KMS-11 (cell line): ENCODE measurements around the gene FTCD.

Experiments used
- H2AFZ ChIP-seq: fragments of 200-600 bp; sonication (generic); 2 replicates; pipeline ENCODE4 v1.6.1; 2016; ENCODE audit warnings: antibody characterized with exemption, mixed run types, low read depth
- H3K27ac ChIP-seq: fragments of 200-600 bp; sonication (generic); 2 replicates; pipeline ENCODE4 v1.6.1; 2016; ENCODE audit warnings: mild to moderate bottlenecking, mixed run types
- H3K27me3 ChIP-seq: fragments of 200-600 bp; sonication (generic); 2 replicates; pipeline ENCODE4 v1.6.1; 2017; ENCODE audit warnings: mild to moderate bottlenecking, low read depth, mixed run types, moderate library complexity; ENCODE audit not compliant: insufficient read depth
- H3K36me3 ChIP-seq: fragments of 200-600 bp; sonication (generic); 2 replicates; pipeline ENCODE4 v1.6.1; 2017; ENCODE audit warnings: mild to moderate bottlenecking, mixed run types; ENCODE audit not compliant: insufficient read depth
- H3K4me1 ChIP-seq: fragments of 200-600 bp; sonication (generic); 2 replicates; pipeline ENCODE4 v1.6.1; 2016; ENCODE audit warnings: mild to moderate bottlenecking, low read depth, mixed run types; ENCODE audit not compliant: poor library complexity, severe bottlenecking
- H3K4me2 ChIP-seq: fragments of 200-600 bp; sonication (generic); 2 replicates; pipeline ENCODE4 v1.7.0; 2016; ENCODE audit warnings: mild to moderate bottlenecking, mixed run types
- H3K4me3 ChIP-seq: fragments of 200-600 bp; sonication (generic); IDR thresholded peaks from 2 replicates; pipeline ENCODE4 v1.6.1; 2017; ENCODE audit warnings: low read depth, low read length, mixed read lengths; ENCODE audit not compliant: insufficient read depth
- H3K79me2 ChIP-seq: fragments of 200-600 bp; sonication (generic); 2 replicates; pipeline ENCODE4 v1.6.1; 2016; ENCODE audit warnings: low read depth, mixed run types; ENCODE audit not compliant: insufficient read depth
- H3K9ac ChIP-seq: fragments of 200-600 bp; sonication (generic); 2 replicates; pipeline ENCODE4 v1.6.1; 2016; ENCODE audit warnings: mild to moderate bottlenecking, mixed run types
- H4K20me1 ChIP-seq: fragments of 200-600 bp; sonication (generic); 2 replicates; pipeline ENCODE4 v1.6.1; 2016; ENCODE audit warnings: mild to moderate bottlenecking, mixed run types; ENCODE audit not compliant: insufficient read depth
- TF ChIP-seq, protein P1 (sequence below): fragments of 200-600 bp; sonication (generic); conservative IDR thresholded peaks from 2 replicates; pipeline ENCODE4 v1.6.1; 2017; ENCODE audit warnings: low read depth, mild to moderate bottlenecking, antibody characterized with exemption, low read length, moderate library complexity, mixed read lengths

The FTCD gene

GRCh38 chr21:46122758-46123683, 32.4 kb downstream of the FTCD start:
- Histone ChIP-seq H3K27ac (no peak overlapping the region), H3K27me3 (peaks cover 40% of the 10 kb centered on the region), H3K79me2 (no peaks in the 10 kb centered on the region), H3K36me3 (no peaks in the 10 kb centered on the region), H3K4me2 (no peak overlapping the region), H4K20me1 (no peaks in the 10 kb centered on the region), H3K9ac (no peak overlapping the region), H3K4me1 (no peaks in the 10 kb centered on the region), H3K4me3 (no peak overlapping the region), H2AFZ (no peak overlapping the region)
- TF ChIP-seq, protein P1, sequence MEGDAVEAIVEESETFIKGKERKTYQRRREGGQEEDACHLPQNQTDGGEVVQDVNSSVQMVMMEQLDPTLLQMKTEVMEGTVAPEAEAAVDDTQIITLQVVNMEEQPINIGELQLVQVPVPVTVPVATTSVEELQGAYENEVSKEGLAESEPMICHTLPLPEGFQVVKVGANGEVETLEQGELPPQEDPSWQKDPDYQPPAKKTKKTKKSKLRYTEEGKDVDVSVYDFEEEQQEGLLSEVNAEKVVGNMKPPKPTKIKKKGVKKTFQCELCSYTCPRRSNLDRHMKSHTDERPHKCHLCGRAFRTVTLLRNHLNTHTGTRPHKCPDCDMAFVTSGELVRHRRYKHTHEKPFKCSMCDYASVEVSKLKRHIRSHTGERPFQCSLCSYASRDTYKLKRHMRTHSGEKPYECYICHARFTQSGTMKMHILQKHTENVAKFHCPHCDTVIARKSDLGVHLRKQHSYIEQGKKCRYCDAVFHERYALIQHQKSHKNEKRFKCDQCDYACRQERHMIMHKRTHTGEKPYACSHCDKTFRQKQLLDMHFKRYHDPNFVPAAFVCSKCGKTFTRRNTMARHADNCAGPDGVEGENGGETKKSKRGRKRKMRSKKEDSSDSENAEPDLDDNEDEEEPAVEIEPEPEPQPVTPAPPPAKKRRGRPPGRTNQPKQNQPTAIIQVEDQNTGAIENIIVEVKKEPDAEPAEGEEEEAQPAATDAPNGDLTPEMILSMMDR: no peak

DNA sequence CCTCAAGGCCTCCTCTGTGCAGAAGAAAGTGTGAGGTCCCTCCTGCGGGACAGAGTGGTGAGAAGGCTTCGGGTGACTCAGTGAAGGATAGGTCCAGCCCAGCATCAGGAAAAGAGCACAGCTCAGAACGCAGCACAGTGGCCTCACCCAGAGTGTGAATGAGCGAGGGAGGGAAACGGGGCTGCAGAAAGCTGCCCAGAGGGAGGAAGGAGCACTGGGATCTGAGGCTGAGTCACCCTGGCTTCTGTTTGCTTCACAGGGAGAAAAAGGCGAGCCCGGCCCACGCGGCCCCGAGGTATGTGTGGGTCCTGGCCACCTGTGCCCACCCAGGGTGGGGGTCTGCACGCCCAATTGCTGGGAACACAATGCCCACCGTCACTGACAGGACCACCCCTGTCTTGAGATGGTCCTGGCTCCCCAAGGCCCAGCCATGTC, 33.1 kb downstream of the FTCD start:
- TF ChIP-seq, protein P1: no peak
- Histone ChIP-seq H3K9ac (no peak overlapping the region), H3K36me3 (no peaks in the 10 kb centered on the region), H4K20me1 (no peaks in the 10 kb centered on the region), H2AFZ (no peak overlapping the region), H3K79me2 (no peaks in the 10 kb centered on the region), H3K4me3 (no peak overlapping the region), H3K4me1 (no peaks in the 10 kb centered on the region), H3K4me2 (no peak overlapping the region), H3K27me3 (peaks cover 45% of the 10 kb centered on the region), H3K27ac (no peak overlapping the region)

GRCh38 chr21:46121286-46122221, 33.8 kb downstream of the FTCD start:
- H2AFZ ChIP-seq: no peak overlapping the region
- H4K20me1 ChIP-seq: no peaks in the 10 kb centered on the region
- H3K27me3 ChIP-seq: peaks cover 49% of the 10 kb centered on the region
- no peak overlapping the region for H3K4me2 ChIP-seq
- H3K4me1 ChIP-seq: no peaks in the 10 kb centered on the region
- TF ChIP-seq, protein P1: no peak
- no peak overlapping the region for H3K9ac ChIP-seq
- H3K4me3 ChIP-seq: no peak overlapping the region
- no peak overlapping the region for H3K27ac ChIP-seq
- H3K36me3 ChIP-seq: no peaks in the 10 kb centered on the region
- H3K79me2 ChIP-seq: no peaks in the 10 kb centered on the region

GRCh38 chr21:46120301-46121285, 34.8 kb downstream of the FTCD start:
- Histone ChIP-seq H3K27ac (no peak overlapping the region), H3K79me2 (no peaks in the 10 kb centered on the region), H3K9ac (no peak overlapping the region), H2AFZ (no peak overlapping the region), H3K36me3 (no peaks in the 10 kb centered on the region), H4K20me1 (no peaks in the 10 kb centered on the region), H3K4me1 (no peaks in the 10 kb centered on the region), H3K4me2 (no peak overlapping the region), H3K4me3 (no peak overlapping the region), H3K27me3 (peaks cover 58% of the 10 kb centered on the region)
- TF ChIP-seq, protein P1: no peak
